ENCODE results near the gene TMIGD2.
"Not testable (repeated sequence)": the region's sequence is repeated elsewhere in the genome, so short reads cannot be mapped to it uniquely, and the experiment has no call there.

TMIGD2 gene

GRCh38 chr19:4246767-4247593 lies 55.2 kb downstream of the TMIGD2 start, which contains the start of gene YJU2:
Gene YJU2, plus strand, starts transcription at chr19:4247080. Its CDS starts 67 bp downstream, at chr19:4247147.
- peak within 1 kb of the TSS; percentile 88 for H3K27ac ChIP-seq (ENCODE audit: low read depth, low read length, poor library complexity, severe bottlenecking)
- H3K4me1 ChIP-seq (ENCODE audit: insufficient read depth, low read length, severe bottlenecking) = peaks cover 14% of the 10 kb centered on the region
- H3K36me3 ChIP-seq (ENCODE audit: insufficient read depth, low read length) = peaks cover 33% of the 10 kb centered on the region
- H3K79me2 ChIP-seq (ENCODE audit: insufficient read depth, low read length) = peaks cover 6% of the 10 kb centered on the region; the same call in 1 of the 2 replicates
- H3K27me3 ChIP-seq (ENCODE audit: insufficient read depth, low read length) = no peaks in the 10 kb centered on the region; the same call in 1 of the 2 replicates
- peak within 1 kb of the TSS; percentile 94; the same call in 1 of the 2 replicates for H2AFZ ChIP-seq (ENCODE audit: low read length)
- H4K20me1 ChIP-seq (ENCODE audit: insufficient read depth, low read length) = no peaks in the 10 kb centered on the region
- H3K9me3 ChIP-seq (ENCODE audit: low read length) = no peaks in the 10 kb centered on the region
- peak within 1 kb of the TSS; percentile 75 for H3K9ac ChIP-seq (ENCODE audit: low read length)
- no peaks in the 10 kb centered on the region for H3F3A ChIP-seq (ENCODE audit: insufficient read depth, low read length)
- peak within 1 kb of the TSS; percentile 74 for H3K4me3 ChIP-seq (ENCODE audit: low read depth, low read length, poor library complexity, severe bottlenecking)
- no peaks in the 10 kb centered on the region for H3K9me2 ChIP-seq (ENCODE audit: low read depth, low read length)
- peak within 1 kb of the TSS; percentile 93 for H3K4me2 ChIP-seq (ENCODE audit: low read length)
- TF ChIP-seq CTCF (IDR thresholded peaks at IDR 0.05; ENCODE audit: low read length) (peak; percentile 82), EZH2 (IDR thresholded peaks at IDR 0.05; ENCODE audit: borderline replicate concordance, low read length) (no peak)

- not testable (repeated sequence) for H3K9ac ChIP-seq (ENCODE audit: low read length); H3K27me3 ChIP-seq (ENCODE audit: insufficient read depth, low read length); H3F3A ChIP-seq (ENCODE audit: insufficient read depth, low read length); H3K9me3 ChIP-seq (ENCODE audit: low read length); H3K27ac ChIP-seq (ENCODE audit: low read depth, low read length, poor library complexity, severe bottlenecking); H4K20me1 ChIP-seq (ENCODE audit: insufficient read depth, low read length); H3K79me2 ChIP-seq (ENCODE audit: insufficient read depth, low read length); H3K9me2 ChIP-seq (ENCODE audit: low read depth, low read length)
- H3K4me3 ChIP-seq (ENCODE audit: low read depth, low read length, poor library complexity, severe bottlenecking) = peak overlapping the region; percentile 74
- H3K4me2 ChIP-seq (ENCODE audit: low read length) = peak overlapping the region; percentile 93
- peaks cover 14% of the 10 kb centered on the region for H3K4me1 ChIP-seq (ENCODE audit: insufficient read depth, low read length, severe bottlenecking)
- H2AFZ ChIP-seq (ENCODE audit: low read length) = peak overlapping the region; percentile 94; the same call in 1 of the 2 replicates
- H3K36me3 ChIP-seq (ENCODE audit: insufficient read depth, low read length) = peaks cover 22% of the 10 kb centered on the region
Measured at GRCh38 chr19:4245938-4246337, 56.3 kb downstream of the TMIGD2 start.

All from OCI-LY1 (cell line).